Smooth muscle cell (in vitro differentiated cells): ENCODE data around the gene JDP2. TPM values are rescaled to one million over a fixed set of nuclear protein-coding genes. Genes with fewer than 3 reads are reported as not detected.

Source experiments
- DNase-seq: peaks from one replicate; lab custom pipeline; 2025; ENCODE audit not compliant: unreplicated experiment; lab: John Stamatoyannopoulos, UW
- H2AFZ ChIP-seq: fragments of 200-600 bp; sonication (generic); 2 replicates; pipeline ENCODE4 v1.6.0; 2016; ENCODE audit warnings: antibody characterized with exemption, low read depth, mild to moderate bottlenecking
- H3F3A ChIP-seq: fragments of 200-600 bp; sonication (generic); 2 replicates; pipeline ENCODE4 v1.6.0; 2017; ENCODE audit warnings: antibody characterized with exemption, low read depth
- H3K27ac ChIP-seq: fragments of 200-600 bp; sonication (generic); 2 replicates; pipeline ENCODE4 v1.5.1; 2016; ENCODE audit warnings: low read depth, mild to moderate bottlenecking
- H3K27me3 ChIP-seq: fragments of 200-600 bp; sonication (generic); 2 replicates; pipeline ENCODE4 v1.6.1; 2016; ENCODE audit warnings: low read depth, mild to moderate bottlenecking
- H3K36me3 ChIP-seq: fragments of 200-600 bp; sonication (generic); 2 replicates; pipeline ENCODE4 v1.5.1; 2016; ENCODE audit warnings: low read depth
- H3K4me1 ChIP-seq: fragments of 200-600 bp; sonication (generic); 2 replicates; pipeline ENCODE4 v1.5.1; 2016; ENCODE audit warnings: low read depth
- H3K4me2 ChIP-seq: fragments of 200-600 bp; sonication (generic); 2 replicates; pipeline ENCODE4 v1.6.0; 2016; ENCODE audit warnings: mild to moderate bottlenecking
- H3K4me3 ChIP-seq: fragments of 200-600 bp; sonication (generic); 2 replicates; pipeline ENCODE4 v1.5.1; 2016; ENCODE audit warnings: mild to moderate bottlenecking
- H3K79me2 ChIP-seq: fragments of 200-600 bp; sonication (generic); 2 replicates; pipeline ENCODE4 v1.6.0; 2016; ENCODE audit warnings: low read depth, mild to moderate bottlenecking
- H3K9ac ChIP-seq: fragments of 200-600 bp; sonication (generic); 2 replicates; pipeline ENCODE4 v1.6.0; 2016; ENCODE audit warnings: low read depth
- H3K9me3 ChIP-seq: fragments of 200-600 bp; sonication (generic); replicated peaks from 2 replicates; pipeline ENCODE4 v1.5.1; 2016; ENCODE audit warnings: low read depth
- H4K20me1 ChIP-seq: fragments of 200-600 bp; sonication (generic); 2 replicates; pipeline ENCODE4 v1.6.0; 2016; ENCODE audit warnings: low read depth
- CTCF ChIP-seq: fragments of 200-600 bp; sonication (generic); IDR thresholded peaks from 2 replicates; pipeline ENCODE4 v1.5.1; 2017; ENCODE audit warnings: borderline replicate concordance, mild to moderate bottlenecking, antibody characterized with exemption; ENCODE audit not compliant: insufficient read depth, poor library complexity, severe bottlenecking
- WGBS: methylation state at CpG from one replicate; pipeline ENCODE4 v1.1.7; 2016; ENCODE audit warnings: low lambda C conversion rate; 5-methylcytosine and 5-hydroxymethylcytosine counted together
- polyA plus RNA-seq: library from polyadenylated mRNA; unstranded; fragments of >200 nt; fragmentation: Nextera tagmentation; extraction: Ambion mirVana; gene quantifications from 2 replicates; pipeline ENCODE4 v1.2.1, GENCODE V29; 2016
- total RNA-seq: library from RNA; depleted of rRNA; stranded (reverse); fragments of >200 nt; gene quantifications from 2 replicates; pipeline ENCODE4 v1.2.3, GENCODE V29; 2014

The JDP2 gene
- total and polyA plus RNA-seq, 2 experiments from 2014 or later: 70.3 to 126 TPM

GRCh38 chr14:75402867-75403413 is 24.9 kb upstream of the JDP2 start:
- Histone ChIP-seq H3K36me3 (no peaks in the 10 kb centered on the region), H3K9me3 (no peaks in the 10 kb centered on the region), H3K9ac (no peak overlapping the region), H3K4me1 (peaks cover 11% of the 10 kb centered on the region), H3K79me2 (no peaks in the 10 kb centered on the region), H3K27ac (no peak overlapping the region), H3F3A (peaks cover 6% of the 10 kb centered on the region), H3K4me2 (no peak overlapping the region), H3K4me3 (no peak overlapping the region), H4K20me1 (no peaks in the 10 kb centered on the region), H3K27me3 (no peaks in the 10 kb centered on the region), H2AFZ (no peak overlapping the region)
- no peak for DNase-seq
- TF ChIP-seq CTCF: no peak
- WGBS: 96% methylated on average over 5 of the region's 5 CpGs

DNA sequence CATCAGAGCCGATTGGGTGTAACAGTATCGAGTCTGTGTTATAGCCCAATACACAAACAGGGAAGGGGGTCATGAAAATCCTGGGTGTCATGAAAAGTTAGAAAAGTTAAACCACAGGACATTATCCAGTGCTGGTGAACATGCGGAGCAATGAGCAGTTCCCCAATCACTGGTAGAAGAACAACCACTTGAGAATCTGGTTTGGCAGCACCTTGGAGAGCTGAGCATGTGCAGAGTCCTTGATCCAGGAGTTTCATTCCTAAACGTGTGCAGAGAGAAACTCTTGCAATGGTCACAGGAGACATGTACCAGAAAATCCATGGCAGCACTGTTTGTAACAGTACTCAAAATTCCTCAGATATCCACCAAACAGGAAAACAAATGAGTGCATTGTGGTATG is 23.0 kb upstream of the JDP2 start:
- DNase-seq: no peak
- Histone ChIP-seq H3K9me3 (no peaks in the 10 kb centered on the region), H3K9ac (no peak overlapping the region), H3K27ac (no peak overlapping the region), H3K4me1 (peaks cover 11% of the 10 kb centered on the region), H3K36me3 (no peaks in the 10 kb centered on the region), H3K4me3 (no peak overlapping the region), H3F3A (peaks cover 6% of the 10 kb centered on the region), H3K27me3 (no peaks in the 10 kb centered on the region), H4K20me1 (no peaks in the 10 kb centered on the region), H3K4me2 (no peak overlapping the region), H2AFZ (no peak overlapping the region), H3K79me2 (no peaks in the 10 kb centered on the region)
- 80% methylated on average over 4 of the region's 4 CpGs for WGBS
- no peak for TF ChIP-seq CTCF

- H3F3A ChIP-seq: peaks cover 6% of the 10 kb centered on the region
- no peaks in the 10 kb centered on the region for H3K79me2 ChIP-seq
- 88% methylated on average over 2 of the region's 2 CpGs for WGBS
- H3K4me3 ChIP-seq: no peak overlapping the region
- no peak for DNase-seq
- TF ChIP-seq CTCF: no peak
- H3K27ac ChIP-seq: no peak overlapping the region
- no peak overlapping the region for H3K9ac ChIP-seq
- H2AFZ ChIP-seq: no peak overlapping the region
- no peaks in the 10 kb centered on the region for H3K27me3 ChIP-seq
- peaks cover 7% of the 10 kb centered on the region for H3K4me1 ChIP-seq
- no peak overlapping the region for H3K4me2 ChIP-seq
- H3K36me3 ChIP-seq: no peaks in the 10 kb centered on the region
- no peaks in the 10 kb centered on the region for H3K9me3 ChIP-seq
- H4K20me1 ChIP-seq: no peaks in the 10 kb centered on the region
Measured at GRCh38 chr14:75406102-75406501, 21.7 kb upstream of the JDP2 start.

- no peak overlapping the region for H3K4me3 ChIP-seq
- H3K27me3 ChIP-seq: no peaks in the 10 kb centered on the region
- no peaks in the 10 kb centered on the region for H3K36me3 ChIP-seq
- no peak overlapping the region for H3K4me2 ChIP-seq
- H3K9ac ChIP-seq: no peak overlapping the region
- H3F3A ChIP-seq: peaks cover 4% of the 10 kb centered on the region
- no peak overlapping the region for H3K27ac ChIP-seq
- no peak for DNase-seq
- H3K4me1 ChIP-seq: no peaks in the 10 kb centered on the region
- TF ChIP-seq CTCF: no peak
- no peaks in the 10 kb centered on the region for H4K20me1 ChIP-seq
- WGBS: 94% methylated on average over 3 of the region's 3 CpGs
- no peaks in the 10 kb centered on the region for H3K9me3 ChIP-seq
- H2AFZ ChIP-seq: no peak overlapping the region
- no peaks in the 10 kb centered on the region for H3K79me2 ChIP-seq
Measured at GRCh38 chr14:75406856-75407255, 21.0 kb upstream of the JDP2 start.
